ENCODE results near the gene ERCC5.
A peak's percentile ranks its signal among the peaks of the same experiment; 100 is the strongest.

ERCC5 gene

DNA sequence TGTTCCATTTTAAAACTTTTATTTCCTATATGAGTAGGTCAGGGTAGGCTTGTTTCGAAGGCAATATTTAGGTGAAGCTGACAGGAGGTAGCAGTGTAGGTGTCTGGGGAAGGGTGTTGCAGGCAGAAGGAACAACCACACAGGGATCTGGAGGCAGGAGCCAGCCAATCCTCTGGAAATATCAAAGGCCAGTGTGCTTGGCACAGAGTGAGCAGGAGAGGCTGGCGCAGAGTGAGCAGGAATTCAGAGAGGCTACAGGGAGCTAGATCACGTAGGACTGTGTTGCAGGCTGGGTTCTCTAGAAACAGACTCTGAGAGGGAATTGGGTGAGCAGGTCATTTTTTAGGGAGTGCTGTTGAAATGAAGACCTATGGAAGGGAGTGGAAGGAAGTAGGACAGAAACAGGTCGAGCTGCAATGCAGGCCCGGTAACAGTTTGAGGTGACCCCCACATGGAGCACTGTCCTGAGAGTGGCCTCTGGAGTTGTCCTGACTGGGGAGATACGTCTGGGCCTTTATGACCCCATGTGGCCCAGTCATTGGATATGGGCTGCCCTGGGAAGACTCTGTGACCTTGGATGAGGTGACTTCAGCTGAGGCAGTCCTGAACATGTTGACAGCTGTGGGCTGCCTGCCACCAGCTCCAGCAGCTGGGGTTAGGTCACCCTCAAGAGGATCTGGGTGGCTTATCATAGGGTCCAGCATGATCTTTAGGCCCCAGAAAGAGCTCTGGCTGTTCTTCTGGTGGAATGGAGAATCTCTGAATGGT, 51.7 kb downstream of the ERCC5 start:
- DNase-seq = no peak

DNA sequence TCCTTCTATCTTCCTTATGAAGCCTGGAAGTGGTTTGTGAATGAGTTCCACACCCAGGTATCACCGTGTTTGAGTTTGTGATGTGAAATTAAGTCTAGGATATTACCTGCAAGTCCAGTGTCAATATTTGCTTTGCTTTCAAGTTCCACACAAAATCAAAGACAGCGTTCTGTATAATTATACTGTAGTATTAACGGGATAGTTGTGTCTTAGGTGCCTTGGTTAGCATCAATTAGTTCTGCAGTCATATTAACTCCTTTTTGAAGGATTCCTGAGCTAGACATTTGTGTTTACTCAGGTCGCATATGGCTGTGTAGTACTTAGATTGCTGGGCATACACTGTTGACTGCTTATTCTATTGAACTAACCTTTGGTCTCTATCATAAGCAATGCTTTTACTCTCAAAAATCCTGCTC, 54.4 kb downstream of the ERCC5 start:
- no peak for DNase-seq

DNA sequence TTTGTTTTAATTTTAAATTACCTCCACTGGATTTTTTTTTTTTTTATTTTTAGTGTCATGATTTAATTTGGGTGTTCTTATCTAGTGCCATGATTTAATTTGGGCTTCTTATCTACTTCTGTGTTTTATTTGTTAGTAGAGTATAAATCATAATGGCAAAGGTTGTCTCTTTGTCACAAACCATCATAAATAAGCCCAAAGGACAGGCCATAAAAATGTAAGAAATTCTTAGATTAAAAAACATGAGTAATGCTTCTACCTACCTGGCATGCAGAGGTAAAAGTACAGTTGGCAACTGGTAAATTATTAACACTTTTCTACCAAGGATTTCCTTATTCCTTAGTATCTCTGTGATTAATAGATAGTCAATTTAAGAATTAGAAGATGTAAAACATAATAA, 55.2 kb downstream of the ERCC5 start:
- DNase-seq = no peak

DNA sequence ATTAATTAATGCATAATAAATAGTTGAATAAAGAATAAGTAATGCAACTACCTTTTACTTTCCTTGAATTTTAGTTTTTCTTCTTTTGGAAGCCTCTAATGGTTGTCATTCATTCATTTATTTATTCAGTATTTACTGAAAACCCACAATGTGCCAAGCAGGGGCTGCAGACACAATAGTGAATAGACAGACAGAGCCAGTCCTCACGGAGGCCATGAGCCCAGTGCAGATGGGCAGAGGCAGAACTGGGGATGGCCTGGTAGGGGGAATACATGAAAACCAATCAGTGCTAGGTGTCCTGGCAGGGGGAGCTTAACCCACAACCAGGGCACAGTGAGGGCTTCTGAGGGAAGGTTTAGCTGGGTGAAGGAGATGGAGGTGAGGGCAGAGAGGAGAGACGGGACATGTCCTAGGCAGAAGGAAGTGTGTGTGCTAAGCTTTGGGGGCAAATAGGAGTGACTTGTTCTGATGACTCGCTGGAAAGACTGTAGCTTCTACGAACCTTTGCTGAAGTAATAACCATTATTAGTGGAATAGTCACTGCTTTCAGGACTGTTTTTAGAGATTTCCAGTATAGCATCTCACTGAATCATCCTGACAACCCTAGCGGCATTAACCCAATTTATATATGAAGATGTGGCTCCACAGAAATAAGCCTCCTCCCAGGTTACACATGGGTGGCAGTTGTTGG, 55.9 kb downstream of the ERCC5 start:
- DNase-seq = no peak

DNA sequence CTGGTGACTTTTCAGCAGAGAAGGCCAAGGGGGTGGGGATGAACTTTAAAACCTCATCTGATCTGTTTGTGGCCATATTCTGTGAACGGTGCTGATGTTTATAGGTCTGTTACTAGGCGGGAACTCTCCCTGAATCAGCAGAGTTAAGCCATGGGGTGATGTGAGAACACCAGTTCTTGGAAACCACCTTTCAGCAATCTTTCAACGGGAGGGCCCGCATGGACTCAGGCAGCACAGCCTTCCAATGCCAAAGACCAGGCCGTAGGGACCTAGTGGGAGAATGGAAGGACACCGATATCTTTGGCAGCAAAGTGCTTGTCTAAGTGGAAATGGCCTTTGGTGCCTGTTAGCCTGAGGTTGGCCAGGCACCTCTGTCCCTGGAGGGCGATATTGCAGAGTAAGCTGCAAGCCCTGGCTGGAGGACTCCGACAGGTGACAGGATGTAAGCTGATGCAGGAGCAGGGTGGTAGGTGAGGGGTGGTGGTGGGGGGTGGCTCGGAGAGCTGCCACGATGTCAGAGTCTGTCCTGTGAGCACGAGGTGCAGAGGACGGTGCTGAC, 57.0 kb downstream of the ERCC5 start:
- DNase-seq = no peak

DNA sequence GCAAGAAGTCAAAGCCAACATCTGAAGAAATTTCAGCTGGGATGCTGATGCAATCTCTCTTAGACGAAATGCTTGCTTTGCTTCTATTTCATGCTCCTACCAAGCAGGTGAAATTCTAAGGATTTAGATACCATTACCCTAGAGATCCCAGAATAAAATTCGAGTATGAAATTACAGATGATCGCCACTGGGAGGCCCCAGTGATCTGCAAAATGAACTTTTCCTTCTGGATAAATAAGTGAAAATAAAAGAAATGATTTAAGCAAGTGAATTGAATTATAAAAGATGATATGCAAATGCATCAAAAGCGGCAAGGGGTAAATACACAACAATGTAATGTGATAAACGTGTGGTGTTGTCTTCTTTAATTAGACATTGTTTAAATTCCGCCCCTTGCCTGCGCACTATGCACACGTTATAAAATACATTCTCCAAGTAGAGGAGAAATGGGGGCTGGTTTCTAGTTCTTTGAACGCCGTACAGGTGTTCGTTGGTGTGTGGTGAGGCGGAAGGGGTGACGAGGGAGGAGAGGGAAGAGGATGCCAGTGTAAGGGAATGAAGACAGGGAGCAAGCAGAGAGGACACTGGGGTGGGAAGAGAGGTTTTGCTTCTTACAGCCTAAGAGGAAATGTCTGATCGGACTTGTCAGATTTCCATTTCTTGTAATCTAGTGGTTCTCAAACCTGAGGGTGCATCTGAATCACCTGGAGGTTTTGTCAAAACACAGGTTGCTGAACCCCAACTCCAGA, 58.0 kb downstream of the ERCC5 start:
- DNase-seq = peak; percentile 8

DNA sequence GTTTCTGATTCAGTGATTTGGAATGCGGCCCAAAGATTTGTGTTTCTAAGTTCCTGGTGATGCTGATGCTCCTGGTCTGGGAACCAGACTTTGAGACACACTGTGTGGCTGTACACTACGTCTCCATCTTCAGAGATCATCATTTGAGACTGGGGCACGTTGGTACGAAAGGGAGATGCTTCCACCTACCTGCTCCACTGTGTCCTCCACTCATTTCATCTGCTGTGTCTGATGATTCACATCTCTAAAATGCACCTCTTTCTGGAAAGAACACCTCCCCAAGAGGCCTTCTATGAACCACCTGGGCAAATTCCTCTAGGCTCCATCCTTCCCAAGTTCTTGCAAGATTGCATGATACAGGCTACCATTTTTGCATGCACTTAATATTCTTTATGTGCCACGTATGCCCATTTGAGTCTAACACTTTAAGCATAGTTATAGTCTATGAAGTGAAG, 58.6 kb downstream of the ERCC5 start:
- DNase-seq = no peak

DNA sequence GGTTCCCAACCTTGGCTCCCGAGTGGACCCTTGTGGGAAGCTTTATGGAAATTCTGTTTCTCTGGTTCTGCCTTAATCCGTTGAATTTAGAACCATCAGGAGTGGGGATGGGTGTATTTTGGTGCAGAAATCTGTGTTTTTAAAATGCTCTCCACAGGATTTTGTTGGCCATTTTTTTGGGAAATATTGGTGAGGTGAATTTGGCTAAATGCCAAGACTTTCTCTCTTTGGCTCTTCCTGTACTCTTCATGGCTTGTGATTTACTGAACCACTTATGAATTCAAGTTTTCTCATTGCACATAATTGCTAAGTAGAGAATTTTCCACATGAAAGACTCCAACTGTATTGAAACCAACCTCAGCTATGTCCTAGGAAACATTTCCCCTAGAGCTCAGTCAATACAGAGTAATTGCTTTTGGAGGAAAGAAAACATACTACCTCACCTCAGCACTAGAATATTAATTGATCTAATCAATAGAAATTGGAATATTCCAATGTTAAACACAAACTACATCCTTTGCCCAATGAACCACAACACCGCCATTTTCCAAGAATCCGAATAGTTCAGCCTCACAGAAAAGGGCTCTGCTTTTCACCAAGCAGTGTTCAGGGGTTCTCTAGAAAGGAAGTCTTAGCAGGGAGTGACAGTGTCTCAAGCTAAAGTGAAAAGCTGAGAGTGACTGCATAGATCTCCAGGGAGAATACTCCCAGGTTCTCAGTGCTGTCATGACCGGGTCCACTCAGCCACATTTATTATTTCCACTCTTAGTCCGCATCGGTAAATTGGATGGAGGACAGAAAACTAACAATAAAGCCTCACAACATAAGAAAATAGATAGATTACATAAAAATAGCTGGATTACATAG, 60.3 kb downstream of the ERCC5 start:
- no peak for DNase-seq

DNA sequence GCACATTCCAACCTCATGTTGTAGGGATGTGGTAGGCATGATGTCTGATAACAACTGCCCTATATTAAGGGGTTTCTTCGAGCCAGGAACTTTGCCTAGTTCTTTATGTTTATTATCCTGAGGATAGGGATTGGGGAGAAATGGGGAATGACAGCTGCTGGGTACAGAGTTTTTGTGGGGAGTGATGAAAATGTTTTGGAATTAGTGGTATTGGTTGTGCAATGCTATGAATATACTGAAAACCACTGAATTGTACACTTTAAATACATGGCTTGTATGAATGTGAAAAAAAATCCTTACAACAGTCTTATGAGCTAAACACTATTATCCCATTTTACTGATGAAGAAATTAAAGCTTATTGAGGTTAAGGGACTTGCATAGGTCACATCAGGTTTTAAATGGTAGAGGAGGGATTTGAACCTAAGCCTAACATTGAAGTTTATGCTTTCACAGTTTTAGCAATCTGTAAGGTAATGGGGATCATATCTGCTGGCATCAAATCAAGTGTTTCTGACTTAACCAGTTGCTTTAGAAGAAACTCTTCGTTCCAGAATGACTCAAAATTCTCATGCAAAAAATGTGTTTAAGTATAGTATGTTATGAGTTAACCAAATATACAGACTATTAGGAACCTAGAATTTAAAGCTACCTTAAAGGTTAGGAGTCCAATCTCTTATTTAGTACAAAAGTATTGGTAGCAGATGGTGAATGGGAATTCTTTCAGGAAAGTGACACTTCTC, 61.4 kb downstream of the ERCC5 start:
- DNase-seq = no peak

DNA sequence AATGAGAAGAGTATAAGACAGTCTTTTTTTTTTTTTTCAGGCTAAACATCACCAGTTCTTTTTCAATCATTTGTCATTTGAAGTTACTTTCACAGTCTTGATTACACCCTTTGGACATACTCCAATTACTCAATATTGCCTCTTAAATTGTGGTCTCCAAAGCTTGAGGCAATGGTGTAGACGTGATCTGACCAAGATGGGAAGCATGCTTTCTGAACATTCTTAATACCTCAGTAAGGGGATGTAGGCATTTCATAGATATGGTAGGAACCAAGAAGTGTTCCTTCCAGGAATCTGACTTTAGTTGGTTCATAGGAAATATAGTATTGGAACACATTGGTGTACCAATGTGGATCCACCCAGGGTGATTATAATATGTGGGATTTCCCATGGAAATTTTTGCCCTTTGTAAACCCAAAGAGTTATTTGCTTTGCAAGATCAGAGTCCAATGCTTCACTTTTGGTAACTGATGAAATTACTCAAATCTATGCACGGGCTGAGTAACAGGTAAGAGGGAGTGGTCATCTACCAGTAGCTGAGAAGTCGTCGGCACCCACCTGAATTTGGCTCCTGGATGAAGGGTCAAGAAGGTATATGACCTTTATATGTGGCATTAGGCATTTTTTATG, 62.2 kb downstream of the ERCC5 start:
- no peak for DNase-seq

DNA sequence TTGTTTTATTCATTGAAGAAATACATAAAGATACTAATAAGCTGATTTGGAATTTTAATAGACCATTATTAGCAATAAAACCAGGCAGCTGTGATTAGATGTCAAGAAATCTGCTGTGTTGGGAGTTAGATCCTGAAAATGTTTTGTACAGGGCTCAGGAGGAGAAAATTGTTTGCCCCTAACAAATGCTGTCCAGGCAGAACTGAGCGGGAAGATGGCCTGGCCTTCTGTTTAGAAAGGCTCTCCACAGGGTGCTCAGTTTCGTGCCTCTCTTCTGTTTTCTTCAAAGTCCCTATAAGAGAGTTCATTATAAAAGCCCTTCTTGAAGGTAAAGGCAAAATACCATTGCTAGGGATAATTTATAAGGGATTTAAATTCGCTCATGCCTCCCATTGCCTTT, 64.1 kb downstream of the ERCC5 start:
- DNase-seq = no peak

DNA sequence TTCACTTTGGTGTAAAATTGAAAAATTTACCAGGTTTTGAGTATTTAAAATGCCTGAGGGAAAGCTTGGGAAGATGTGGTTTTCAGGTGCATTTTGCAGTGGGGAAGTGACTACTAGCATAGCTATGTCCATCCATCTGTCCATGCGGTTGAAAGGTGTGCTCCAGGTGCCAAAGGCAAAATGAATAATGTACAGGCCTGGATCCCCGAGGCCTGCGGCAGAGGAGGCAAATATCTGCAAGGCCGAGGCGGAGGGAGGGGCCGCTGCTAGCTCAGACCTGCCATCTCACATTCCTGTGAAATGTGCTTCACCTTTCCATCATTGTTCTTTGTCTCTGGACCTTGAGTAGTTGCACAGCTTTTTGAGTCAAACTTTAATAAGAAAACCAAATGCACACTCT, 65.5 kb downstream of the ERCC5 start:
- DNase-seq = no peak

DNA sequence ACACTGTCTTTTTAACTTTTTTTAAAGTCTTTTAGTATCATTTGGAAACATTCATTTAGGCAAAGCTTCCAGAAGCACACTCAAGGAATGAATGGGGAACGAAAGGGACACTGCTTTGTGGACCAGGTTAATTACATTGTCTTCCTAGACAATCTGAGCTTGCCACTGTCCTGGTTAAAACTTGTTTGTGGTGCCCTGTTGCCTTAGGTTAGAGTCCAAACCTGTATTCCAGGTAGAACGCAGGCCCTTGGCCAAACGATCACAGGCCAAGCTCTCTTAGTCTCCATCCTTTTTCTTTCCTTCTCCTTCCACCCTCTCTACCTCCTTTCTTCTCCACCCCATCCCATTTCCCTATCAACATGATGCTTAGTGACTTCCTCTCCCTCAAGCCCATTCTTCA, 66.8 kb downstream of the ERCC5 start:
- DNase-seq = no peak

DNA sequence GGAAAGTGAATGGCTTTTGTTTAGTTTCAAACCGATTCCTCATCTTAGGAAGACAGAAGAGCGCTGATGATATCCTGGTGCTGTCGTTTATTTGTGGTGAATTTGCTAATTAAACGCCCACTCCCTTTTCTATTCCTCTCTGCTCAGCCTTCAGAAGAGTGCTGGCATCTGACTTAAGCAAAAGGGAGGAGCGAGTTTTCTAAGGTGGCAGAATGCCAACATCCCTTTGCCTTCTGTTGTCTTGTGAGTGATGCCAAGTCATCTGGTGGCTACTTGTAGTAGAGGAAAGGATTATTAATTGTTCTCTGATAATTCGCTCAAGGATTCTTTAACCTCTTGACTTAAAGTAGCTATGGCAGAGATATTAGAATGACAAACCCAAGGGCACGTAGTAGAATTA, 68.1 kb downstream of the ERCC5 start:
- no peak for DNase-seq

DNA sequence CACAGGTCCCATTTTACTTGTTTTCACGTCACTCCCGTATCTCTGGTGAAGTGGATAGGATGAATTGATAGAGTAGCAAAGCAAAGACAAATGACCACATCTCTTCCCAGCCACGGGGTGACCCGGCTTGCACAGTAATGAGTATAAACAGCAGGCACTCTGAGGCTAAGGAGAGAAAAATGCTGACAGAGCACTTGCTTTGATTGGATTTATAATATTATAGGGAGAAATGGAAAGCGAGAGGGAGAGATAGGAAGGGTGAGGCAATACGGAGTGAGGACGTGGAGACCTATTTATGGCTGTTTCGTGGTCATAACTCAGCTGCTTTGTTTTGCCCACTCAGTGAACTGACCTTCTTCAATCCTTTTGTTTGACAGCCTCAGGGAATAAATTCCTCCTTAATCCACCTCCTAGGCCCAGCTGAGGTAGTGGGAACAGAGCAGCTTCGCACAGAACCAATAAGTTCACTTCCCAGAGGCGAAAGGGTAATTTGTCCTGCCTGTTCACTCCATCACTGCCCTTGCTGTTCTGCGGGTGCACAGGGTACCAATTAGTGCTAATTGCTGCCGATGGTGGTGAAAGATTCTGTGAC, 68.6 kb downstream of the ERCC5 start:
- DNase-seq = no peak

DNA sequence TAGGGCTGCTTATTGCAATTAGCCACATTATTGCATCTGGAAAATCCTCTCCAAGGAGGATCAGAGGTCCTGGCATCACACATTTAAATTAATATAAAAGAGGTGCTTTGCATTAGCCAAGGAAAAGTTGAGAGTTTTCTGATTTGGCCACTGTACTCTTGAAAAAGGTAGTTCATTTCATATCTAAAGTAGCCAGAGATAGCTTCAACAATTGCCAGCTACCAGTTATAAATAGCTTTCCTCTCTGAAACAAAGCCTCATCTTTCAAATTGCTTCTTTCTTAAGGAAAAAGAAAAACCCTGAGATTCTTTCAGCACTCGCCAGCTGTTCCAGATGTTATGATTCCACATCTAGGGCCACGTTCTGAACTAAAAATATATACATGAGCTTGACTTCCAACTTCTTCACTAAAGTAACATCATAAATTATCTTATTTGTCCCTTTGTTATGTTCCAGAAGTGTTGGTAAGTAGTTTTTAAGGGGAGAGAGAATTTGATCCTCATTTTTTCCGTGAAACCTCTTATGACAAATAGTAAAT, 69.6 kb downstream of the ERCC5 start:
- no peak for DNase-seq

DNA sequence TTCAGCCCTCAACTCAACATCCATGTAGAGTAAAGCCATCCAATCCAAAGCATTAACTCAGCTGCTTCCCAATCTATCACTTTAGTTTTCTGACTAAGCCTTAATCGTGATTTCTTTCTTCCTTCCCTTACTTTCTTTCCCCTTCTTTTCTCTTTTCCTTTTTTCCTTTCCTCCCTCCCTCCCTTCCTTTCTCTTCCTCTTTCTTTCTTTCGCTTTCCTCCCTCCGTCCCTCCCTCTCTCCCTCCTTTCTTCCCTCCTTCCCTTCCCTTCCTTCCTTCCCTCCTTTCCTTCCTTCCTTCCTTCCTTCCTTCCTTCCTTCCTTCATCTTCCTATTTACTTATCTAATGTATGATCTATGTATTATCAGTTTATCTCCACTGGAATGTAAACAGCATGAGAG, 71.2 kb downstream of the ERCC5 start:
- no peak for DNase-seq

DNA sequence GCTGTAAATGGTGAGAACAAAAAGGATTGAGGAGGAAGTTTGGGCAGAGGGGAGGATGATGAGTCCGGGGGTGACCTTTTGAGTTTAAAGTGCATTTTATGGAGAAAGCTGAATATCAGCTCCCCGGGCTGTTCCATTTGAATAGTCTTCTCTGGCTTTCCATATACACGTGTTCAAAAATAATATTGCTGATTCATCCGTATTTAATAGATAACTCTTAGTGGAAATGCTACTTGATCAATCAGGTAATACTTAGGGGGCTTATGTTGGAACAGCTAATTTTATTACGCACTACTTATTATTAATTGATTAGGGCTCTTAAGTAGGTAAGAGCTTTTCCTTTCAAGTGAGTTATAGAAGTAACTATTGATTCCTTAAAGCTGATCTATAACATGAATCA, 76.4 kb downstream of the ERCC5 start:
- DNase-seq = no peak

Data from activated CD4-positive, alpha-beta T cell treated with anti-CD3 and anti-CD28 coated beads for 48 hours (primary cell).